NB4 (cell line): ENCODE data around the gene STAG1.

Experiments used
- MYC ChIP-seq: IDR thresholded peaks from 2 replicates; pipeline ENCODE4 v1.6.1; 2011; ENCODE audit warnings: low read depth, low read length
- POLR2A ChIP-seq: IDR thresholded peaks from 2 replicates; pipeline ENCODE4 v1.6.1; 2011; ENCODE audit warnings: mild to moderate bottlenecking; ENCODE audit not compliant: insufficient read length; ENCODE audit errors: extremely low read depth
- TF ChIP-seq, protein P1 (sequence below): IDR thresholded peaks from one replicate; pipeline ENCODE4 v1.5.1; 2012; ENCODE audit warnings: low read depth, low read length
- TF ChIP-seq, protein P2 (sequence below): IDR thresholded peaks from 2 replicates; pipeline ENCODE4 v1.6.1; 2011; ENCODE audit warnings: low read depth, low read length

DNA sequence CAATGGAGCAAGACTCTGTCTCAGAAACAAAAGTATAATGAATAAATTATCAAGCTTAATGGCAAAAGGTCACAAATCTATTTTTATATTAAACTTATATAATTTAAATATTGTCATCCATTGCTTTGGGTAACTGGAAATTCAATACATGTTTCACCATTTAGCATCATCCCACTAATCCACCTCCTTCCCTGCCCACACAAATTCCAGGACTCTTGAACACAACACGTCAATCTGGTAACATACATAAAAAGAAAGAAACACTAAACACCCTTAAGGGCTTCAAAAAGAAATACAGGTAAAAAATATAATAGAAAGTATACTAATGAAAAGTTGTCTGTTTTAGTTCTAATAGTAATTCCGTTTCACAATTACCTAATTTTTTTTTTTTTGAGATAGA lies 149.4 kb downstream of the STAG1 start:
- TF ChIP-seq, protein P1, sequence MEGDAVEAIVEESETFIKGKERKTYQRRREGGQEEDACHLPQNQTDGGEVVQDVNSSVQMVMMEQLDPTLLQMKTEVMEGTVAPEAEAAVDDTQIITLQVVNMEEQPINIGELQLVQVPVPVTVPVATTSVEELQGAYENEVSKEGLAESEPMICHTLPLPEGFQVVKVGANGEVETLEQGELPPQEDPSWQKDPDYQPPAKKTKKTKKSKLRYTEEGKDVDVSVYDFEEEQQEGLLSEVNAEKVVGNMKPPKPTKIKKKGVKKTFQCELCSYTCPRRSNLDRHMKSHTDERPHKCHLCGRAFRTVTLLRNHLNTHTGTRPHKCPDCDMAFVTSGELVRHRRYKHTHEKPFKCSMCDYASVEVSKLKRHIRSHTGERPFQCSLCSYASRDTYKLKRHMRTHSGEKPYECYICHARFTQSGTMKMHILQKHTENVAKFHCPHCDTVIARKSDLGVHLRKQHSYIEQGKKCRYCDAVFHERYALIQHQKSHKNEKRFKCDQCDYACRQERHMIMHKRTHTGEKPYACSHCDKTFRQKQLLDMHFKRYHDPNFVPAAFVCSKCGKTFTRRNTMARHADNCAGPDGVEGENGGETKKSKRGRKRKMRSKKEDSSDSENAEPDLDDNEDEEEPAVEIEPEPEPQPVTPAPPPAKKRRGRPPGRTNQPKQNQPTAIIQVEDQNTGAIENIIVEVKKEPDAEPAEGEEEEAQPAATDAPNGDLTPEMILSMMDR, result no peak
- TF ChIP-seq POLR2A, result no peak
- no peak for TF ChIP-seq MYC
- TF ChIP-seq, protein P2, sequence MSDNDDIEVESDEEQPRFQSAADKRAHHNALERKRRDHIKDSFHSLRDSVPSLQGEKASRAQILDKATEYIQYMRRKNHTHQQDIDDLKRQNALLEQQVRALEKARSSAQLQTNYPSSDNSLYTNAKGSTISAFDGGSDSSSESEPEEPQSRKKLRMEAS, result no peak
